Aorta (tissue), 5 donors: ENCODE data around the gene HSPBAP1. TPM values are rescaled to one million over a fixed set of nuclear protein-coding genes. Genes with fewer than 3 reads are reported as not detected.
"Not testable (repeated sequence)": the region's sequence is repeated elsewhere in the genome, so short reads cannot be mapped to it uniquely, and the experiment has no call there.

Experiments used
- ATAC-seq: fragments of 200-7000 bp; cut with Tn5 transposase; one replicate; pipeline ENCODE4 v1.9.1; 2022; ENCODE audit warnings: moderate library complexity; ENCODE audit not compliant: low FRiP score
- DNase-seq, 2 donors: peaks; one replicate each; pipeline ENCODE4 v3.0.0-alpha.2; 2020
- H3K27ac ChIP-seq, 2 donors: one replicate each; pipeline ENCODE4 v1.5.1; 2013; ENCODE audit warnings: low read length in 2 of 2, mild to moderate bottlenecking in 2 of 2, moderate library complexity in 2 of 2, control low read depth in 1 of 2, inconsistent platforms in 1 of 2, low read depth in 1 of 2
- H3K27me3 ChIP-seq, 2 donors: one replicate each; pipeline ENCODE4 v1.6.1; 2013; ENCODE audit warnings: control low read depth in 1 of 2, low read length in 1 of 2, mild to moderate bottlenecking in 1 of 2, moderate library complexity in 1 of 2; ENCODE audit not compliant: insufficient read depth in 2 of 2, control insufficient read depth in 1 of 2
- H3K36me3 ChIP-seq, 2 donors: one replicate each; pipeline ENCODE4 v1.6.1; 2013; ENCODE audit warnings: control low read depth in 1 of 2, low read length in 1 of 2, mild to moderate bottlenecking in 1 of 2; ENCODE audit not compliant: insufficient read depth in 2 of 2, control insufficient read depth in 1 of 2
- H3K4me1 ChIP-seq, 2 donors: one replicate each; pipeline ENCODE4 v1.6.1; 2013; ENCODE audit warnings: low read length in 2 of 2, control low read depth in 1 of 2, mild to moderate bottlenecking in 1 of 2, moderate library complexity in 1 of 2; ENCODE audit not compliant: insufficient read depth in 2 of 2, control insufficient read depth in 1 of 2
- H3K4me3 ChIP-seq, 2 donors: one replicate each; pipeline ENCODE4 v1.5.1; 2013; ENCODE audit warnings: low read length in 2 of 2, control low read depth in 1 of 2, mild to moderate bottlenecking in 1 of 2
- H3K9me3 ChIP-seq: one replicate; pipeline ENCODE4 v1.6.1; 2013; ENCODE audit warnings: mild to moderate bottlenecking, low read length; ENCODE audit not compliant: control insufficient read depth
- WGBS, 2 donors: extraction: QIAGEN DNeasy Blood & Tissue Kit; methylation state at CpG; one replicate each; pipeline ENCODE4 v1.1.7; 2013; 5-methylcytosine and 5-hydroxymethylcytosine counted together
- intact Hi-C, 2 donors: fragments of 100-400 bp; cut with DNase I; formaldehyde crosslinking; loops; one replicate each; pipeline versions ENCODE4 v1.14.2 to v1.15.0; 2022
- polyA plus RNA-seq, 2 donors: library from polyadenylated mRNA; stranded (reverse); fragments of 200-250 nt; gene quantifications; one replicate each; pipeline ENCODE4 v1.2.3, GENCODE V29; 2013
- total RNA-seq, 2 donors: library from RNA; stranded (reverse); fragmentation: NEBNext Ultra II Directional; extraction: Animal tissue kit (Norgen Biotek cat#: 25700); gene quantifications; one replicate each; pipeline ENCODE4 v1.2.1, GENCODE V29; 2021
- donor health status: healthy with polysubstance abuse.
- donor health status: Bipolar disorder and iron deficiency.
- donor health status: DM: no; HTN: no; CAD: no.
- donor health status: DM: no; HTN: no; CAD: no.
- donor health status: DM: yes; HTN: yes; CAD: no.

Gene HSPBAP1
- total and polyA plus RNA-seq, 4 donors, result 3.5 to 18.6 (median 10.1) TPM

- Histone ChIP-seq H3K36me3 (peaks cover 0 to 18% of the 10 kb centered on the region in 2 donors), H3K4me1 (no peaks in the 10 kb centered on the region), H3K4me3 (no peak overlapping the region), H3K27me3 (no peaks in the 10 kb centered on the region), H3K9me3 (no peaks in the 10 kb centered on the region), H3K27ac (no peak overlapping the region)
- intact Hi-C loops, result no loop called here
- ATAC-seq, result no peak
- no peak for DNase-seq
- 93 to 95% methylated on average over 4 of the region's 4 CpGs for WGBS, 2 donors
Observed at GRCh38 chr3:122716667-122717066, 77.0 kb downstream of the HSPBAP1 start.

- 89 to 96% methylated on average over 3 of the region's 3 CpGs for WGBS, 2 donors
- no peak for DNase-seq
- no peaks in the 10 kb centered on the region for H3K9me3 ChIP-seq
- no peak for ATAC-seq
- H3K4me1 ChIP-seq, result no peaks in the 10 kb centered on the region
- no peaks in the 10 kb centered on the region for H3K27me3 ChIP-seq
- intact Hi-C loops, result no loop called here
- H3K27ac ChIP-seq, result no peak overlapping the region
- H3K36me3 ChIP-seq, result peaks cover 0 to 13% of the 10 kb centered on the region in 2 donors
- no peak overlapping the region for H3K4me3 ChIP-seq
Observed at GRCh38 chr3:122714273-122714672, 79.4 kb downstream of the HSPBAP1 start.

GRCh38 chr3:122710616-122711251, 82.9 kb downstream of the HSPBAP1 start:
- ATAC-seq, DNase-seq, H3K9me3 ChIP-seq, intact Hi-C loops, H3K4me1 ChIP-seq, H3K27me3 ChIP-seq, H3K36me3 ChIP-seq, H3K27ac ChIP-seq, H3K4me3 ChIP-seq: not testable (repeated sequence)
- 92 to 97% methylated on average over 1 of the region's 1 CpG for WGBS, 2 donors

GRCh38 chr3:122705379-122705778, 88.3 kb downstream of the HSPBAP1 start:
- intact Hi-C loops, result no loop called here
- WGBS, 2 donors, result 91 to 96% methylated on average over 1 of the region's 1 CpG

GRCh38 chr3:122700193-122700592, 93.4 kb downstream of the HSPBAP1 start:
- no peaks in the 10 kb centered on the region for H3K27me3 ChIP-seq
- DNase-seq (no peak), ATAC-seq (no peak)
- no peaks in the 10 kb centered on the region for H3K9me3 ChIP-seq
- H3K27ac ChIP-seq, result no peak overlapping the region
- H3K4me1 ChIP-seq, result no peaks in the 10 kb centered on the region
- H3K4me3 ChIP-seq, result no peak overlapping the region
- WGBS, 2 donors, result 88 to 91% methylated on average over 2 of the region's 2 CpGs
- peaks cover 10 to 15% of the 10 kb centered on the region in 2 donors for H3K36me3 ChIP-seq
- intact Hi-C loops, result no loop called here

More at GRCh38 chr3:122705379-122705778, 88.3 kb downstream of the HSPBAP1 start:
- no peak overlapping the region for H3K4me3 ChIP-seq
- no peaks in the 10 kb centered on the region for H3K4me1 ChIP-seq
- H3K9me3 ChIP-seq, result no peaks in the 10 kb centered on the region
- H3K27me3 ChIP-seq, result no peaks in the 10 kb centered on the region
- ATAC-seq (no peak), DNase-seq (no peak)
- peaks cover 3 to 10% of the 10 kb centered on the region in 2 donors for H3K36me3 ChIP-seq
- no peak overlapping the region for H3K27ac ChIP-seq

GRCh38 chr3:122697952-122698620, 95.5 kb downstream of the HSPBAP1 start:
- Histone ChIP-seq H3K9me3 (no peaks in the 10 kb centered on the region), H3K4me1 (no peaks in the 10 kb centered on the region), H3K4me3 (no peak overlapping the region), H3K27me3 (no peaks in the 10 kb centered on the region), H3K36me3 (peaks cover 10 to 12% of the 10 kb centered on the region in 2 donors), H3K27ac (no peak overlapping the region)
- no peak for DNase-seq
- WGBS, 2 donors, result 72 to 74% methylated on average over 2 of the region's 2 CpGs
- intact Hi-C loops, result no loop called here
- no peak for ATAC-seq

GRCh38 chr3:122695927-122696561, 97.6 kb downstream of the HSPBAP1 start:
- H3K9me3 ChIP-seq, result no peaks in the 10 kb centered on the region
- no peak overlapping the region for H3K4me3 ChIP-seq
- intact Hi-C loops, result no loop called here
- no peaks in the 10 kb centered on the region for H3K27me3 ChIP-seq
- H3K27ac ChIP-seq, result no peak overlapping the region
- DNase-seq, result no peak
- no peaks in the 10 kb centered on the region for H3K4me1 ChIP-seq
- peaks cover 6 to 12% of the 10 kb centered on the region in 2 donors for H3K36me3 ChIP-seq
- no peak for ATAC-seq

GRCh38 chr3:122694966-122695365, 98.7 kb downstream of the HSPBAP1 start:
- H3K9me3 ChIP-seq, result no peaks in the 10 kb centered on the region
- ATAC-seq, result no peak

GRCh38 chr3:122692674-122693073, 101.0 kb downstream of the HSPBAP1 start:
- no peak overlapping the region for H3K4me3 ChIP-seq
- no peak overlapping the region for H3K27ac ChIP-seq
- 79 to 84% methylated on average over 3 of the region's 3 CpGs for WGBS, 2 donors
- no peaks in the 10 kb centered on the region for H3K27me3 ChIP-seq
- intact Hi-C loops, result no loop called here
- no peaks in the 10 kb centered on the region for H3K4me1 ChIP-seq
- DNase-seq (no peak), ATAC-seq (no peak)
- H3K9me3 ChIP-seq, result no peaks in the 10 kb centered on the region
- H3K36me3 ChIP-seq, result peaks cover 9 to 16% of the 10 kb centered on the region in 2 donors

More at GRCh38 chr3:122694966-122695365, 98.7 kb downstream of the HSPBAP1 start:
- no peaks in the 10 kb centered on the region for H3K4me1 ChIP-seq
- intact Hi-C loops, result no loop called here
- no peaks in the 10 kb centered on the region for H3K27me3 ChIP-seq
- no peak overlapping the region for H3K4me3 ChIP-seq
- H3K36me3 ChIP-seq, result peaks cover 9 to 12% of the 10 kb centered on the region in 2 donors
- H3K27ac ChIP-seq, result no peak overlapping the region
- WGBS, 2 donors, result 85 to 86% methylated on average over 7 of the region's 7 CpGs
- DNase-seq, result no peak
